ACC112 (cell line): ENCODE measurements around the gene RITA1.

Experiments
- H2AFZ ChIP-seq: fragments of 200-600 bp; sonication (generic); one replicate; pipeline ENCODE4 v1.6.0; 2017; ENCODE audit warnings: antibody characterized with exemption, low read length; ENCODE audit not compliant: unreplicated experiment
- H3K27ac ChIP-seq: fragments of 200-600 bp; sonication (generic); 2 replicates; pipeline ENCODE4 v1.5.1; 2014; ENCODE audit warnings: low read depth, mild to moderate bottlenecking, antibody characterized with exemption, low read length, moderate library complexity
- H3K27me3 ChIP-seq: fragments of 200-600 bp; sonication (generic); 2 replicates; pipeline ENCODE4 v1.6.1; 2014; ENCODE audit warnings: mild to moderate bottlenecking, antibody characterized with exemption, low read length, moderate library complexity, mixed read lengths; ENCODE audit not compliant: insufficient read depth
- H3K36me3 ChIP-seq: fragments of 200-600 bp; sonication (generic); 2 replicates; pipeline ENCODE4 v1.6.1; 2016; ENCODE audit warnings: mild to moderate bottlenecking, antibody characterized with exemption, low read length, moderate library complexity, mixed read lengths; ENCODE audit not compliant: insufficient read depth
- H3K4me1 ChIP-seq: fragments of 200-600 bp; sonication (generic); one replicate; pipeline ENCODE4 v1.6.1; 2016; ENCODE audit warnings: low read length, mixed read lengths; ENCODE audit not compliant: insufficient read depth, unreplicated experiment, control insufficient read depth
- H3K4me3 ChIP-seq: fragments of 200-600 bp; sonication (generic); 2 replicates; pipeline ENCODE4 v1.5.1; 2014; ENCODE audit warnings: mild to moderate bottlenecking, low read depth, low read length
- H3K79me2 ChIP-seq: fragments of 200-600 bp; sonication (generic); one replicate; pipeline ENCODE4 v1.6.0; 2016; ENCODE audit warnings: low read length; ENCODE audit not compliant: control insufficient read depth, unreplicated experiment, insufficient read depth

RITA1 gene

GRCh38 chr12:113194971-113195391 lies 9.5 kb downstream of the RITA1 start:
- Histone ChIP-seq H3K4me1 (peaks cover 25% of the 10 kb centered on the region), H3K27ac (peak overlapping the region; percentile 73), H3K36me3 (peaks cover 3% of the 10 kb centered on the region; the same call in 1 of the 2 replicates), H2AFZ (no peak overlapping the region), H3K27me3 (no peaks in the 10 kb centered on the region), H3K4me3 (no peak overlapping the region), H3K79me2 (no peaks in the 10 kb centered on the region)

- no peaks in the 10 kb centered on the region for H3K27me3 ChIP-seq
- peak overlapping the region; percentile 73 for H3K27ac ChIP-seq
- H3K79me2 ChIP-seq, result no peaks in the 10 kb centered on the region
- H3K4me3 ChIP-seq, result no peak overlapping the region
- H3K36me3 ChIP-seq, result peaks cover 3% of the 10 kb centered on the region; the same call in 1 of the 2 replicates
- H2AFZ ChIP-seq, result no peak overlapping the region
- H3K4me1 ChIP-seq, result peaks cover 25% of the 10 kb centered on the region
Observed at GRCh38 chr12:113195598-113195997, 10.1 kb downstream of the RITA1 start.

GRCh38 chr12:113196582-113196981 lies 11.1 kb downstream of the RITA1 start:
- H3K36me3 ChIP-seq, result peaks cover 1% of the 10 kb centered on the region; the same call in 1 of the 2 replicates
- no peak overlapping the region for H3K4me3 ChIP-seq
- H3K27ac ChIP-seq, result 0 out of 2 replicates have a peak overlapping the region, but pooled peaks have one; percentile 9
- no peak overlapping the region for H2AFZ ChIP-seq
- H3K27me3 ChIP-seq, result no peaks in the 10 kb centered on the region
- H3K4me1 ChIP-seq, result peaks cover 25% of the 10 kb centered on the region
- no peaks in the 10 kb centered on the region for H3K79me2 ChIP-seq

GRCh38 chr12:113196990-113197389 lies 11.5 kb downstream of the RITA1 start:
- Histone ChIP-seq H3K4me3 (no peak overlapping the region), H3K27ac (no peak overlapping the region), H3K4me1 (peaks cover 25% of the 10 kb centered on the region), H3K79me2 (no peaks in the 10 kb centered on the region), H3K27me3 (no peaks in the 10 kb centered on the region), H3K36me3 (no peaks in the 10 kb centered on the region), H2AFZ (no peak overlapping the region)

GRCh38 chr12:113197518-113198077 lies 12.1 kb downstream of the RITA1 start:
- Histone ChIP-seq H3K79me2 (no peaks in the 10 kb centered on the region), H3K36me3 (no peaks in the 10 kb centered on the region), H2AFZ (no peak overlapping the region), H3K4me3 (no peak overlapping the region), H3K4me1 (peaks cover 24% of the 10 kb centered on the region), H3K27me3 (no peaks in the 10 kb centered on the region), H3K27ac (no peak overlapping the region)

GRCh38 chr12:113198296-113198695 lies 12.8 kb downstream of the RITA1 start:
- no peaks in the 10 kb centered on the region for H3K27me3 ChIP-seq
- H3K4me3 ChIP-seq, result no peak overlapping the region
- H3K36me3 ChIP-seq, result no peaks in the 10 kb centered on the region
- H3K4me1 ChIP-seq, result peaks cover 18% of the 10 kb centered on the region
- no peak overlapping the region for H2AFZ ChIP-seq
- H3K27ac ChIP-seq, result no peak overlapping the region
- H3K79me2 ChIP-seq, result no peaks in the 10 kb centered on the region

- H3K27me3 ChIP-seq, result no peaks in the 10 kb centered on the region
- peaks cover 2% of the 10 kb centered on the region for H3K4me1 ChIP-seq
- H2AFZ ChIP-seq, result no peak overlapping the region
- H3K36me3 ChIP-seq, result no peaks in the 10 kb centered on the region
- H3K79me2 ChIP-seq, result no peaks in the 10 kb centered on the region
- no peak overlapping the region for H3K27ac ChIP-seq
- H3K4me3 ChIP-seq, result no peak overlapping the region
Observed at GRCh38 chr12:113200021-113200797, 14.7 kb downstream of the RITA1 start.

- Histone ChIP-seq H3K36me3 (no peaks in the 10 kb centered on the region), H3K4me1 (no peaks in the 10 kb centered on the region), H2AFZ (no peak overlapping the region), H3K27me3 (no peaks in the 10 kb centered on the region), H3K79me2 (no peaks in the 10 kb centered on the region), H3K27ac (no peak overlapping the region), H3K4me3 (no peak overlapping the region)
Observed at GRCh38 chr12:113201187-113202177, 16.0 kb downstream of the RITA1 start.

- Histone ChIP-seq H3K4me1 (no peaks in the 10 kb centered on the region), H2AFZ (no peak overlapping the region), H3K36me3 (no peaks in the 10 kb centered on the region), H3K4me3 (no peak overlapping the region), H3K79me2 (no peaks in the 10 kb centered on the region), H3K27ac (no peak overlapping the region), H3K27me3 (no peaks in the 10 kb centered on the region)
Observed at GRCh38 chr12:113202300-113203075, 17.0 kb downstream of the RITA1 start.
